Astrocyte (in vitro differentiated cells and primary cell): Measurements from ENCODE around the gene PLEKHA8. TPM values are rescaled to one million over a fixed set of nuclear protein-coding genes. Genes with fewer than 3 reads are reported as not detected.

Experiments used
- DNase-seq: peaks from one replicate; pipeline ENCODE4 v3.0.0-alpha.2; 2010; ENCODE audit warnings: low read depth
- FAIRE-seq: peaks from 2 replicates; lab custom pipeline; 2011; peaks lifted over from hg19 to GRCh38; lab: Jason Lieb, UNC
- H2AFZ ChIP-seq: 2 replicates; pipeline ENCODE4 v1.6.0; 2012; ENCODE audit warnings: low read depth, low read length, inconsistent platforms
- H3K27ac ChIP-seq: 2 replicates; pipeline ENCODE4 v1.5.1; 2011; ENCODE audit warnings: low read depth, low read length, inconsistent platforms
- H3K27me3 ChIP-seq: 2 replicates; pipeline ENCODE4 v1.6.0; 2011; ENCODE audit warnings: low read length, inconsistent platforms; ENCODE audit not compliant: insufficient read depth
- H3K36me3 ChIP-seq: 2 replicates; pipeline ENCODE4 v1.5.1; 2011; ENCODE audit warnings: low read length, inconsistent platforms; ENCODE audit not compliant: insufficient read depth
- H3K4me1 ChIP-seq: 2 replicates; pipeline ENCODE4 v1.5.1; 2011; ENCODE audit warnings: low read length, inconsistent platforms; ENCODE audit not compliant: insufficient read depth
- H3K4me2 ChIP-seq: 2 replicates; pipeline ENCODE4 v1.6.0; 2012; ENCODE audit warnings: low read length, inconsistent platforms
- H3K4me3 ChIP-seq: 2 replicates; pipeline ENCODE4 v1.5.1; 2011; ENCODE audit warnings: low read depth, mild to moderate bottlenecking, low read length, inconsistent platforms; ENCODE audit not compliant: insufficient read depth
- H3K79me2 ChIP-seq: 2 replicates; pipeline ENCODE4 v1.6.0; 2012; ENCODE audit warnings: mild to moderate bottlenecking, low read length, inconsistent platforms; ENCODE audit not compliant: insufficient read depth
- H3K9ac ChIP-seq: 2 replicates; pipeline ENCODE4 v1.6.0; 2012; ENCODE audit warnings: mild to moderate bottlenecking, low read length, inconsistent platforms
- H3K9me3 ChIP-seq: 2 replicates; pipeline ENCODE4 v1.5.1; 2012; ENCODE audit warnings: low read depth, mild to moderate bottlenecking, low read length, inconsistent platforms; ENCODE audit not compliant: insufficient read depth
- H4K20me1 ChIP-seq: 2 replicates; pipeline ENCODE4 v1.6.0; 2012; ENCODE audit warnings: low read length, inconsistent platforms; ENCODE audit not compliant: insufficient read depth
- H3K27ac Mint-ChIP-seq: one replicate; pipeline ENCODE4 v1.8.0; 2021; ENCODE audit warnings: mild to moderate bottlenecking, mixed read lengths; ENCODE audit not compliant: unreplicated experiment
- H3K27me3 Mint-ChIP-seq: one replicate; pipeline ENCODE4 v1.8.0; 2021; ENCODE audit warnings: low read depth, mixed read lengths; ENCODE audit not compliant: unreplicated experiment
- H3K36me3 Mint-ChIP-seq: one replicate; pipeline ENCODE4 v1.8.0; 2021; ENCODE audit warnings: low read depth, mixed read lengths; ENCODE audit not compliant: unreplicated experiment
- H3K4me1 Mint-ChIP-seq: one replicate; pipeline ENCODE4 v1.8.0; 2021; ENCODE audit warnings: low read depth, mixed read lengths; ENCODE audit not compliant: unreplicated experiment
- H3K4me3 Mint-ChIP-seq: one replicate; pipeline ENCODE4 v1.8.0; 2021; ENCODE audit warnings: mild to moderate bottlenecking, moderate library complexity, mixed read lengths; ENCODE audit not compliant: unreplicated experiment
- H3K9me3 Mint-ChIP-seq: one replicate; pipeline ENCODE4 v1.8.0; 2021; ENCODE audit warnings: mild to moderate bottlenecking, mixed read lengths; ENCODE audit not compliant: unreplicated experiment
- EZH2 ChIP-seq: IDR thresholded peaks from 2 replicates; pipeline ENCODE4 v1.6.1; 2012; ENCODE audit warnings: mild to moderate bottlenecking, low read length, inconsistent platforms; ENCODE audit not compliant: insufficient read depth
- total RNA-seq: library from RNA; stranded (reverse); gene quantifications from 2 replicates; pipeline ENCODE4 v1.2.1, GENCODE V29; 2021
- TF ChIP-seq, protein P1 (sequence below): IDR thresholded peaks from 2 replicates; pipeline ENCODE4 v1.5.1; 2011; ENCODE audit warnings: low read depth, mild to moderate bottlenecking, inconsistent platforms, low read length, moderate library complexity; ENCODE audit not compliant: insufficient read depth

Gene PLEKHA8
- total RNA-seq, 1 donor from 2014 or later: 34.7 TPM

DNA sequence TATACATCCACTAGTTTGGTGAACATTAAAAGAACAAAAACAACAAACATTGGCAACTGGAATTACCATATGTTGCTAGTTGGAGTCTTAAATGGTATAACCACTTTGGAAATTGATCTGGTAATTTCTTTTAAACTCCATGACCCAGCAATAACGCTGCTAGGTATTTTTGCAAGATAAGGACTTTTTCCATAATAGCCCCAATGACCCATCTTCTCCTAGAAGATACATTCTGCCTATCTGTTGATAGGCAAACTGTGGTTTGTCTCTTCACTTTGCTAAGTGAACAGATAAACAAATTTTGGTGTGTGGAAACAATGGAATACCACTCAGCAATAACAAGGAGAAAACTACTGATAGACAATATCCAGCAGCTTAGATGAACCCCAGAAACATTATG is 75.9 kb downstream of the PLEKHA8 start:
- no peaks in the 10 kb centered on the region for H3K4me1 Mint-ChIP-seq
- DNase-seq (no peak), FAIRE-seq (no peak)
- peaks cover 5% of the 10 kb centered on the region for H3K9me3 Mint-ChIP-seq
- no peaks in the 10 kb centered on the region for H4K20me1 ChIP-seq
- H3K27ac ChIP-seq: no peak overlapping the region
- H3K36me3 Mint-ChIP-seq: peaks cover 7% of the 10 kb centered on the region
- H3K9me3 ChIP-seq: no peaks in the 10 kb centered on the region
- no peaks in the 10 kb centered on the region for H3K36me3 ChIP-seq
- TF ChIP-seq, protein P1, sequence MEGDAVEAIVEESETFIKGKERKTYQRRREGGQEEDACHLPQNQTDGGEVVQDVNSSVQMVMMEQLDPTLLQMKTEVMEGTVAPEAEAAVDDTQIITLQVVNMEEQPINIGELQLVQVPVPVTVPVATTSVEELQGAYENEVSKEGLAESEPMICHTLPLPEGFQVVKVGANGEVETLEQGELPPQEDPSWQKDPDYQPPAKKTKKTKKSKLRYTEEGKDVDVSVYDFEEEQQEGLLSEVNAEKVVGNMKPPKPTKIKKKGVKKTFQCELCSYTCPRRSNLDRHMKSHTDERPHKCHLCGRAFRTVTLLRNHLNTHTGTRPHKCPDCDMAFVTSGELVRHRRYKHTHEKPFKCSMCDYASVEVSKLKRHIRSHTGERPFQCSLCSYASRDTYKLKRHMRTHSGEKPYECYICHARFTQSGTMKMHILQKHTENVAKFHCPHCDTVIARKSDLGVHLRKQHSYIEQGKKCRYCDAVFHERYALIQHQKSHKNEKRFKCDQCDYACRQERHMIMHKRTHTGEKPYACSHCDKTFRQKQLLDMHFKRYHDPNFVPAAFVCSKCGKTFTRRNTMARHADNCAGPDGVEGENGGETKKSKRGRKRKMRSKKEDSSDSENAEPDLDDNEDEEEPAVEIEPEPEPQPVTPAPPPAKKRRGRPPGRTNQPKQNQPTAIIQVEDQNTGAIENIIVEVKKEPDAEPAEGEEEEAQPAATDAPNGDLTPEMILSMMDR: no peak
- no peak for TF ChIP-seq EZH2
- no peak overlapping the region for H3K4me2 ChIP-seq
- H3K27me3 Mint-ChIP-seq: no peaks in the 10 kb centered on the region
- H3K4me3 Mint-ChIP-seq: no peak overlapping the region
- H3K27me3 ChIP-seq: no peaks in the 10 kb centered on the region
- H3K79me2 ChIP-seq: no peaks in the 10 kb centered on the region
- no peak overlapping the region for H3K27ac Mint-ChIP-seq
- no peak overlapping the region for H2AFZ ChIP-seq
- no peak overlapping the region for H3K9ac ChIP-seq
- no peaks in the 10 kb centered on the region for H3K4me1 ChIP-seq
- H3K4me3 ChIP-seq: no peak overlapping the region

DNA sequence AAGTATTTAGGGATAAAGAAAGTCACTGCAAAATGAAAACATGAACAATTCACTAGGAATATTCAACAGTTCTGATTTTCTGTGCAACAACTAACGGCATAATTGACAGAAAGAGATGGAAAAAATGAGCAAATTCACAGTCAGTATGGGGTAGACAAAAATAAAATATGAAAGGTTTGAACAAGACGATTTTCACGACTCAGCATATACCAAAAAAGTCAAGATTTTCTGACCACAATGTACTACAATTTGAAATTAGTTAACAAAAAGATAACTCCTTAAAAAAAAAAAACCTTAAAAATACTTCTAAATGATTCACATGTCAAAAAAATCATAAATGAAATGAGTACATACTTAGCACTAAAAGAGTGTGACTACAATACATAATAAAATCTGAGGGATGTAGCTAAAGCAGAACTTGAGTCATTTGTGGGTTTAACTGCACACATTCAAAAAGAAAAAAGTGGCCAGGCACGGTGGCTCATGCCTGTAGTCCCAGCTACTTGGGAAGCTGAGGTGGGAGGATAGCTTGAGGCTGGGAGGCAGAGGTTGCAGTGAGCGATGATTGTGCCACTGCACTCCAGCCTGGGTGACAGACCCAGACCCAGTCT is 84.0 kb downstream of the PLEKHA8 start:
- TF ChIP-seq, protein P1: no peak
- no peak for TF ChIP-seq EZH2
- H3K27ac Mint-ChIP-seq: no peak overlapping the region

DNA sequence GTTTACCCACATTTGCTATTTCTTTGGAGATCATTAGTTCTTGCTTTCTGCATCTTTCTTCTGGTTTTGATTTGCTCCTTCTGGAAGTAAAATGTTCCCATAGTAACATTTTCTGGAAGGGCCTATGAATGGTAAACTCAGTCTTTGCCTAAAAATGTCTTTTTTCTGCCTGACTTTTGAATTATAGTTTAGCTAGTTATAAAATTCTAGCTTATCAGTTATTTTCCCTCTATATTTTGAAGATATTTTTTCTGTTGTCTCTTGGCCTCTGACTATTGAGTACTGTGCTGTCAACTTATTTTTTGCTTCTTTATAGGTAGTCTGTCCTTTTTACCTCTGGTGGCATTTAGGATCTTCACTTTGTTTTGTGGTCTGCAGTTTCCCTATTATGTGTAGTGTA is 84.9 kb downstream of the PLEKHA8 start:
- TF ChIP-seq, protein P1: no peak
- no peak for TF ChIP-seq EZH2
- H3K9ac ChIP-seq: no peak overlapping the region
- FAIRE-seq (no peak), DNase-seq (no peak)
- H3K4me3 ChIP-seq: no peak overlapping the region
- peaks cover 7% of the 10 kb centered on the region for H3K4me1 Mint-ChIP-seq
- H3K27ac ChIP-seq: no peak overlapping the region
- H2AFZ ChIP-seq: no peak overlapping the region
- H3K79me2 ChIP-seq: no peaks in the 10 kb centered on the region
- no peaks in the 10 kb centered on the region for H4K20me1 ChIP-seq
- peaks cover 5% of the 10 kb centered on the region for H3K9me3 Mint-ChIP-seq
- no peaks in the 10 kb centered on the region for H3K4me1 ChIP-seq
- H3K4me3 Mint-ChIP-seq: no peak overlapping the region
- H3K27ac Mint-ChIP-seq: no peak overlapping the region
- no peaks in the 10 kb centered on the region for H3K27me3 ChIP-seq
- H3K36me3 Mint-ChIP-seq: peaks cover 4% of the 10 kb centered on the region
- H3K9me3 ChIP-seq: peaks cover 6% of the 10 kb centered on the region
- no peak overlapping the region for H3K4me2 ChIP-seq
- no peaks in the 10 kb centered on the region for H3K27me3 Mint-ChIP-seq
- H3K36me3 ChIP-seq: no peaks in the 10 kb centered on the region

More for the DNA sequence above, 84.0 kb downstream of the PLEKHA8 start:
- no peak overlapping the region for H3K27ac ChIP-seq
- Mint-ChIP-seq H3K27me3 (no peaks in the 10 kb centered on the region), H3K4me3 (no peak overlapping the region), H3K36me3 (peaks cover 4% of the 10 kb centered on the region), H3K4me1 (peaks cover 7% of the 10 kb centered on the region), H3K9me3 (peaks cover 5% of the 10 kb centered on the region)
- no peaks in the 10 kb centered on the region for H3K4me1 ChIP-seq
- no peak overlapping the region for H3K4me3 ChIP-seq
- H3K27me3 ChIP-seq: no peaks in the 10 kb centered on the region
- H3K79me2 ChIP-seq: no peaks in the 10 kb centered on the region
- H4K20me1 ChIP-seq: no peaks in the 10 kb centered on the region
- FAIRE-seq (no peak), DNase-seq (no peak)
- H3K36me3 ChIP-seq: no peaks in the 10 kb centered on the region
- H3K9ac ChIP-seq: no peak overlapping the region
- no peak overlapping the region for H2AFZ ChIP-seq
- peaks cover 6% of the 10 kb centered on the region for H3K9me3 ChIP-seq
- no peak overlapping the region for H3K4me2 ChIP-seq
